Endometrial microvascular endothelial cells (primary cell): Measurements from ENCODE around the gene RUNX2. TPM values are rescaled to one million over a fixed set of nuclear protein-coding genes. Genes with fewer than 3 reads are reported as not detected.
"Not testable (repeated sequence)": the region's sequence is repeated elsewhere in the genome, so short reads cannot be mapped to it uniquely, and the experiment has no call there.

ENCODE experiments used
- in situ Hi-C: cut with HindIII; loops from 2 replicates; pipeline ENCODE4 v1.10.0; 2017; ENCODE audit warnings: low sequenced_read_pairs, low pct_unique_long_range_greater_than_20kb; ENCODE audit errors: inconsistent ontology term
- total RNA-seq: library from RNA; depleted of rRNA; stranded (reverse); fragments of >200 nt; gene quantifications from one replicate; pipeline ENCODE4 v1.2.3, GENCODE V29; 2015; ENCODE audit errors: inconsistent ontology term

RUNX2 gene
- 0.09 TPM for total RNA-seq

DNA sequence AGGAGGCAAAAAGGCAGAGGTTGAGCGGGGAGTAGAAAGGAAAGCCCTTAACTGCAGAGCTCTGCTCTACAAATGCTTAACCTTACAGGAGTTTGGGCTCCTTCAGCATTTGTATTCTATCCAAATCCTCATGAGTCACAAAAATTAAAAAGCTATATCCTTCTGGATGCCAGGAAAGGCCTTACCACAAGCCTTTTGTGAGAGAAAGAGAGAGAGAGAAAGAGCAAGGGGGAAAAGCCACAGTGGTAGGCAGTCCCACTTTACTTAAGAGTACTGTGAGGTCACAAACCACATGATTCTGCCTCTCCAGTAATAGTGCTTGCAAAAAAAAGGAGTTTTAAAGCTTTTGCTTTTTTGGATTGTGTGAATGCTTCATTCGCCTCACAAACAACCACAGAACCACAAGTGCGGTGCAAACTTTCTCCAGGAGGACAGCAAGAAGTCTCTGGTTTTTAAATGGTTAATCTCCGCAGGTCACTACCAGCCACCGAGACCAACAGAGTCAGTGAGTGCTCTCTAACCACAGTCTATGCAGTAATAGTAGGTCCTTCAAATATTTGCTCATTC is at the start of gene RUNX2:
RUNX2 (plus strand) TSS at position 375 of the 567 bp plus-strand sequence. CDS start 397 bp downstream, outside the sequence.
- in situ Hi-C loops: no loop called here

DNA sequence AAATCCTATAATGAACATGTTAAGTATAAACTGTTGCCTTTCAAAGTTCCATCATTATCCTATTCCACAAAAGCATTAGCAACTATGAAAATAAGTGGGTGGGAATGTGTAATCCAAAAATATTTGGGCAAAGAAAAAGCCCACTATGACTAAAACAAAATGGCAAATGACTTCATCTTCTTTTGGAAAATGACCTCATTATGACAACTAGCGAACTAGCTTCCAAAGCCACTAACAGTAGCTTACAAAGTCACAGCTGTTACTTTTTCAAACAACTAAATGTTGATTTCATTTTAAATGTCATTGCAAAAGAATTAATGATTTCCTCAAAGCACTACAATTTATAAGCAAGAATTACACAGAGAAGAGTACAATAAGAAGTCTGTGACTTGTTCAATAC is 49.8 kb upstream of the RUNX2 start:
- in situ Hi-C loops: no loop called here

DNA sequence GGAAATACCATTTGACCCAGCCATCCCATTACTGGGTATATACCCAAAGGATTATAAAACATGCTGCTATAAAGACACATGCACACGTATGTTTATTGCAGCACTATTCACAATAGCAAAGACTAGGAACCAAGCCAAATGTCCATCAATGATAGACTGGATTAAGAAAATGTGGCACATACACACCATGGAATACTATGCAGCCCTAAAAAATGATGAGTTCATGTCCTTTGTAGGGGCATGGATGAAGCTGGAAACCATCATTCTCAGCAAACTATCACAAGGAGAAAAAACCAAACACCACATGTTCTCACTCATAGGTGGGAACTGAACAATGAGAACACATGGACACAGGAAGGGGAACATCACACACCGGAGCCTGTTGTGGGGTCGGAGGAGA is 41.4 kb upstream of the RUNX2 start:
- in situ Hi-C loops: not testable (repeated sequence)

GRCh38 chr6:45289751-45290514 is 38.2 kb upstream of the RUNX2 start:
- in situ Hi-C loops: no loop called here

- in situ Hi-C loops: no loop called here
Observed at GRCh38 chr6:45293306-45293705, 34.8 kb upstream of the RUNX2 start.

DNA sequence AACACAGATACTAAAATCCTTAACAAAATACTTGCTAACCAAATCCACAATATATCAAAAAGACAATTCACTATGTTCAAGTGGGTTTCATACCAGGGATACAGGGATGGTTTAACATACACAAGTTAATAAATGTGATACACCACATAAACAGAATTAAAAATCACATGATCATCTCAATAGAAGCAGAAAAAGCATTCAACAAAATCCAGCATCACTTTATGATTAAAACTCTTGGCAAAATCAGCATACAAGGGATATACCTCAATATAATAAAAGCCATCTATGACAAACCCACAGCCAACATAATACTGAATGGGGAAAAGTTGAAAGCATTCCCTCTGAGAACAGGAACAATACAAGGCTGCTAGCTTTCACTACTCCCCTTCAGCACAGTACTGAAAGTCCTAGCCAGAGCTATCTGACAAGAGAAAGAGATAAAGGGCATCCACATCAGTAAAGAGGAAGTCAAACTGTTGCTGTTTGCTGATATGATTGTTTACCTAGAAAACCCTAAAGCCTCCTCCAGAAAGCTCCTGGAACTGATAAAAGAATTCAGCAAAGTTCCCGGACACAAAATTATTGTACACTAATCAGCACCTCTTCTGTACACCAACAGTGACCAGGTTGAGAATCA is 33.9 kb upstream of the RUNX2 start:
- in situ Hi-C loops: not testable (repeated sequence)

DNA sequence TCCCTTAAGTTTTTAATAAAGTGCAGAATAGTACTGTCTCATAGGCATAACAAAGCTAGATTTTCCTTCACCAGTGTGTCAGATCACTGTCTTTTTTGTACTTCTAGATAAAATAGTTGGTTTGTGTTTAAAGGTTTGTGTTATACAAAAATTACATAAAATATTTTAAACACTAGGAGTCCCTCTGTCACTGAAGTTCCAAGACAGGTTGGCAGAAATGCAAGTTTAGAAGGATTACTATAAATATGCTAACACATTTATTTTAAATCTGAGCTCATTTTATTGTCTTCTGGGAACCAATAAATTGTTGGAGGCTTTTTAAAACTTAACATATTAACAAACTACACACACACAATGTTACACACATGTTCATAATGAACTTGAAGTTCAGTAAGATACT is 30.8 kb upstream of the RUNX2 start:
- in situ Hi-C loops: no loop called here

- in situ Hi-C loops: no loop called here
Observed at GRCh38 chr6:45299096-45299581, 29.0 kb upstream of the RUNX2 start.

DNA sequence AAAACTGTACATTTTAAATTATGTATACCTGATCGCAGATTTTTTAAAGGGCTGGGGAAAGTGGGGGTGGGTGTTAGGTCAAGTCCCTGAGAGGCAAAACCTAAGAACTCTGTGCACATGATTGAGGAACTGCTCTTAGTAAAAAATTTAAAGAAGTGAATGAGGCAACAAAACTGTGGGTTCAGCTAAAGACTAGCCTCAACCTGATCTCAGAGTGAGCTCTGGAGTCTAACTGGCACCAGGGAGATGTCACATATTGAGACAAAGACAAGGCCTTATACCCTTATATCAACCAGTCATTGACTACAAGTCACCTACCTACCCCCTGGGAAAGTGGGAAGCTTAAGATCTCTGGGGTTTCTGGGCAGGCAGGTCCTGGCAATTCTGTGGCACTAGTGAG is 27.4 kb upstream of the RUNX2 start:
- in situ Hi-C loops: no loop called here

GRCh38 chr6:45301348-45302142 is 26.6 kb upstream of the RUNX2 start:
- in situ Hi-C loops: no loop called here

DNA sequence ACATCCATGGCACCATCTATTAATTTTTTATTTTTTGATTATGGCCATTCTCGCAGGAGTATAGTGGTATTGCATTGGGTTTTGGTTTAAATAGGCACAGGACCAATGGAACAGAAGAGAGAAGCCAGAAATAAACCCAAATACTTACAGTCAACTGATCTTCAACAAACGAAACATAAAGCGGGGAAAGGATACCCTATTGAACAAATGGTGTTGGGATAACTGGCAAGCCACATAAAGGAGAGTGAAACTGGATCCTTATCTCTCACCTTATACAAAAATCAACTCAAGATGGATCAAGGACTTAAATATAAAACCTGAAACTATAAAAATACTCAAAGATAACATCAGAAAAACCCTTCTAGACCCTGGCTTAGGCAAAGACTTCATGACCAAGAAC is 25.3 kb upstream of the RUNX2 start:
- in situ Hi-C loops: no loop called here

DNA sequence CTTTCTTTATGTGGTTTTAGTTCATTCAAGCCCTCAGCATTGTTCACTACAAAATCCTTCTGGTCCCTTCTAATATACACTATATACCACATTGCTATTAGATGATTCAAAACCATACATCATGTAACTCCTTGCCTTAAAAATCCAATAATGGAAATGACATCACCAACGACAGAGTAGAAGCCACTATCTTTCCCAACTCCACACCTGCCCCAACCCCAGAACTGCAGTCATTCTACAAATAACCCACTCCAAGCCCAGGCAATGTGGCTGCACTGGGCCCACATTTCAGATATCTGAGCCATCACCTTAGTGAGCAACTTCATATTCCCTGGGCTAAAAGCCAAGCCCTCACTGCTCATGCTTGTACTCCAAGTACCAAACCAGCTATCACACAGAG is 22.6 kb upstream of the RUNX2 start:
- in situ Hi-C loops: no loop called here

GRCh38 chr6:45310118-45310788 is 17.9 kb upstream of the RUNX2 start:
- in situ Hi-C loops: no loop called here

DNA sequence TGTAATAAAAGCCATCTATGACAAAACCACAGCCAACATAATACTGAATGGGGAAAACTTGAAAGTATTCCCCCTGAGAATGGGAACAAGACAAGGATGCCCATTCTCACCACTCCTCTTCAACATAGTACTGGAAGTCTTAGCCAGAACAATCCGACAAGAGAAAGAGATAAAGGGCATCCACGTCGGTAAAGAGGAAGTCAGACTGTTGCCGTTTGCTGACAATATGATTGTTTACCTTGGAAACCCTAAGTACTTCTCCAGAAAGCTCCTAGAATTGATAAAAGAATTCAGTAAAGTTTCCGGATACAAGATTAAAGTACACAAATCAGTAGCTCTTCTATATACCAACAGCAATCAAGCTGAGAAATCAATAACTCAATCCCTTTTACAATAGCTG is 14.0 kb upstream of the RUNX2 start:
- in situ Hi-C loops: no loop called here

- in situ Hi-C loops: no loop called here
Observed at GRCh38 chr6:45320349-45320748, 7.8 kb upstream of the RUNX2 start.

- in situ Hi-C loops: no loop called here
Observed at GRCh38 chr6:45323656-45324224, 4.4 kb upstream of the RUNX2 start.

GRCh38 chr6:45326698-45327417 is 1.3 kb upstream of the RUNX2 start:
- in situ Hi-C loops: no loop called here

- in situ Hi-C loops: no loop called here
Observed at GRCh38 chr6:45328523-45328922, 393 bp downstream of the RUNX2 start.
